IPS-NIHi7 (cell line): ENCODE results near the gene RPL23.

Experiments used
- DNase-seq: peaks from one replicate; pipeline ENCODE4 v3.0.0; 2012; ENCODE audit warnings: mixed read lengths; ENCODE audit errors: extremely low spot score

Gene RPL23

DNA sequence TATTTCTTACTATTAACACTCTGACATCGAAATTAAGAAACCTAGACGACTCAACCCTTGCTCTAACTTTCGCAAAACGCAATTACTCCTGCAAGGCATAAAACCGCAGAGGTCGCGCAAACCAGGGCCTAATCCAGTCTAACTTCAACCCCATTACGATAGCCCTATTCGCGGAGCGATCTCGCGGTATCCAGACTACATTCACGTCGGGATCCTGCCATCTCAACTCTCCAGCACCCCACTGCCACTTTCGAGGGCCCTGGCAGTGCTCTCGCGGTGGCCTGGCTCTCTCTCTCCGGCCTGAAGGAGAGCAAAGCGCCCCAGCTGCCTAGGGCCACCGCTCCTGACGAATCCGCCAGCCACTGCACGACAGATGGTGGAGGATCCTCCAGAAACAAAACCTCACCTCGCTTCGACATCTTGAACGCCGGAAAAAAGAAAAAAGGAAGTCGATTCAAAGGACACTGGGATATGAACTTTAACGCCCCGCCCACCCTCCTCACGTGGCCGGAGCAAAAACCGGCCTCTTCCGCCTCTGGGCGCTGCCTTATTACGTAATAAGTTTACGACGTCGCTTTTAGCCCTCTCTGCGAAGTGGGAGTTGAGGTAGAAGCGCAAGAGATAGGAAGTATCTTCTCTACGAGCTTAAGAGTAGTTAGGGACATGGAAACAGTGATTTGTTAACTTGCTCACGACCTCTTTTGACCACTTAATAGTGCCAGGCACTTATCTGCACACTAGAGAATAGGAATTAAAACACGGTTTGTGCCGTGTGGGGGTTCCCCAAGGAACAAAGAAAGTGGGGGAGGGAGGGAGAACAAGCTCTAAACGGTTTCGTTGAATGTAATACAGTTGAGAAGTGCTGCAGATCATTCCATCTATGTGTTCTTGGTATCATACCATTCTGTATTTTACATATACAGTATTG lies at the start of gene RPL23:
TSS of gene RPL23 (minus strand) at position 430 of the 928 bp plus-strand sequence. CDS start at position 419, 11 bp downstream.
- DNase-seq: peak; percentile 88

DNA sequence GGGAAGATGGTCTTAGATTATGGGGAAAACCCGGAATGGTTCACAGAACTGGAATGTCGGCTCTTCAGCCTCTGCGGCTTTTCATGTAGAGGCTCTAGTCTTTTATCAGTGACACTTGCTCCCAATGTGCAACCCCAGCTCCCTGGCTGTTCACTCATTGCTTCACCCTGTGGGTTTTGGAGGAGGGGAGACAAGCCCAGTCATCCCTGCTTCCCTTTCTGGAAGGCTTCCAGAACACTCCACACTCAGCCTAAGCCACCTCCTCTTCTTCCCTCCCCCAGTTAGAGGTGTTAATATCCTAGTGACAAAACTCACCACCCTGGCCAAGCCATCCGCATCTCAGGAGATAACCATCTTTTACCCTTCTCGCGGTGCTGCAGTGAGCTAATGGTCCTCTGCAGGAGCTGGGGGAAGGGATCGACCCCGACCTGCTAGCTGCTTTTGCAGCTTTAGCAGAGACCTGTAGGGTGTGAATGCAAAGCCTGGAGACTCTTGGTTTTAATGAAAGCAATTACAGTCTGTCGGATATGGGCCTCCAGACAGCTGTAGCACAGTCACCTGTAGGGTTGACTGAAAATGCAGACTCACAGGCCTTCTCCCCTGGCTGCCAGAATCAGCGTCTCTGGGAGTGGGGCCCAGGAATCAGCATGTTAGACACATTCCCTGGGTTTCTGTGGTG lies 47.6 kb upstream of the RPL23 start:
- no peak for DNase-seq

DNA sequence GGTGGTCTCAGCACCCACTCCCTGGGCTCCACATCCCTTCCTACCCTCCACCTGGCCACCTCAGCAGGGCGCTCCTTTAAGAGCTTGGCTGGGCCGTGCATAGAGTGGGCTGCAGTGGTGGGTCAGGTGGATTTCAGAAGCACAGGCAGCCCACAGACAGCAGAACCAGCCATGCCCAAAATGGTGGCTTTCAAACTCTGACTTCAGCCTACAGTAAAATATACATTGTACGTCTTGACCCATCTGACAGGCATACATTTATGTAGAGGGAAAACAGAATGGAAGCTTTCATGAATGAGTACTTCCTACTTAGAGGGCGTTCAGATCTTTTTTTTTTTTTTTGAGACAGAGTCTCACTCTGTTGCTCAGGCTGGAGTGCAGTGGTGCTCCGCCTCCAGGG lies 45.9 kb upstream of the RPL23 start:
- no peak for DNase-seq

DNA sequence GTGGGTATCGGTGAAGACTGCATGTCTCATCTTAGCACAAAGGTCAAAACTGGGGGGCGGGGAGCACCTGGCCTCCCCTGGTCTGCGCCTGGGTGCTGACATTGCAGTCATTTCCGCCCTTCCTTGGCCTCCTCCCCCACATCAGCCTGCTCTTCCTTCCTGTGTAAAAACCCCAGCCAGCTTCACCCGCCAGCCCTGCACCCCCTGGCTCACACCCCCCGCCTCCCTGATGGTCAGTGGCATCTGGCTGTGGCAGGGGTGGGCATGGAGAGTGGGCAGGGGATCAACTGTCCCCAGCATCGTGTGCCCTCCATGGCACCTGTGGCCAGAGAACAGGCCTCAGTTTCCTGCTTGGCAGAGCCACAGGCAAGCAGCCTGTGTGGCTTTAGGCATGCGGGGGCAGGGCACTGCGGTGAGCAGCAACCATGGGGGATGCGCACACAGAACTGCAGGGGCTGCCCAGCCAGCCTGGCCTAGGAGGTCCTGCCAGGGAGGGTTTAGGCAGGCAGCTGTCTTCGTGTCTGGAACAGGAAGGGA lies 45.4 kb upstream of the RPL23 start:
- no peak for DNase-seq

DNA sequence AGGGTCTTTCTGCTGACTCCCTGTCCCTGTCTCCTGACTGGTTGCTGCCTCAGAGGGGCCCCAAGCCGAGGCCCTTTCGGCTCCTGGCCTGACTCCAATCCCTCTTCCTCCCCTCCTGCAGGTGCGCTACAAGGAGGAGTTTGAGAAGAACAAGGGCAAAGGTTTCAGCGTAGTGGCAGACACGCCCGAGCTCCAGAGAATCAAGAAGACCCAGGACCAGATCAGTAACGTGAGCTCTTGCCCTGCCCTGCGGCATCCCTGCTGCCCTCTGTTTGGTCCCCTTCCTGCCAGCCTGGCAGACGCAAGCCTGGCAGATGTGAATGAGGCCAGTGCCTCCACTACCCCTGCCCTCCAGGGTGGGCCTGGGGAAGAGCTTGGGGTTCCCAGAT lies 44.8 kb upstream of the RPL23 start:
- no peak for DNase-seq

DNA sequence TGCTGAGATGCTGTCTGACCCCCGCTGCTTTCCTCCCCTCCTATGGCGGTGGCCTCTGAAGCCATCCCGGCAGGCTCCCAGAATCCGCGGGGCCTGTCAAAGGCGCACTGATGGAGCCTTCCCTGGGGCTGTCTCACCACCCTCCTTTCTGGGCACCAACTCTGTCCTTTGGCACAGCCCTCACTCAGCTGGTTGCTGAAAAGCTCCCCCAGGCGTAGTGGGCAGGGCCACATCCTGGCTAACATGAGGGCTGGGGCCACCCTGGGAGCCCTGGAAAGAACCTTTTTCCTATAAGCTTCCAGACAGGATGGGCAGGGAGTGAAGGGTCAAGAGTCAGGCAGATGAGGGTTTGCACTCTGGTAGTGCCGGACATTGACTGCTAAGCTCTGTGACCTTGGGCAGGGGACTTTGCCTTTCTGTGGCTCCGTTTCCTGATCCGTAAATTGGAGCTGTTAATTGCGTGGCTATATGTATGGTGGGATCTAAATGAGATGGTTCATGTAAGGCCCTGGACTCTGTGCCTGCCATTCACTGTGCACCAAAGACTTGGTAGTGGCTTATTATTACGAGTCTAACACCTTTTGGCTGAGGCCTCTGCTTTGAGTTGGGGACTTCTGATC lies 44.3 kb upstream of the RPL23 start:
- DNase-seq: no peak

DNA sequence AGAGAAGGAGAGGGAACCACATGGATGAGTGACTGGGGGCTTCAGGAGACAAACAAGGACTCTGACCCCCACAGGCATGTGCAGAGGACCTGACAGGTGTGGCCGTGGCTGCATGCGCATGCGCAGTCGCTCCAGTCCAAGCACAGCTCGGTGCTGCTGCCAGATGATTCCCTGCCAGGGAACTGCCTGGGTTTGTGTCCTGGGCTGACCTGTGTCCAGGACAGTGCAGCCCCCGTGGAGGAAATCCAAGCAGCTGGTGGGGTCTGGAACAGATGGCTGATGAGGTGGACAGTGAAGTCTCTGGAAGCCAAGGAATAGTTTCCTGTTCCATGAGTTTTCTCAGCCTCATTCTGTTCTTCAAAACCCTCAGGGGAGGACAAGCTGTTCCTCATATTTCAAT lies 43.7 kb upstream of the RPL23 start:
- DNase-seq: no peak

DNA sequence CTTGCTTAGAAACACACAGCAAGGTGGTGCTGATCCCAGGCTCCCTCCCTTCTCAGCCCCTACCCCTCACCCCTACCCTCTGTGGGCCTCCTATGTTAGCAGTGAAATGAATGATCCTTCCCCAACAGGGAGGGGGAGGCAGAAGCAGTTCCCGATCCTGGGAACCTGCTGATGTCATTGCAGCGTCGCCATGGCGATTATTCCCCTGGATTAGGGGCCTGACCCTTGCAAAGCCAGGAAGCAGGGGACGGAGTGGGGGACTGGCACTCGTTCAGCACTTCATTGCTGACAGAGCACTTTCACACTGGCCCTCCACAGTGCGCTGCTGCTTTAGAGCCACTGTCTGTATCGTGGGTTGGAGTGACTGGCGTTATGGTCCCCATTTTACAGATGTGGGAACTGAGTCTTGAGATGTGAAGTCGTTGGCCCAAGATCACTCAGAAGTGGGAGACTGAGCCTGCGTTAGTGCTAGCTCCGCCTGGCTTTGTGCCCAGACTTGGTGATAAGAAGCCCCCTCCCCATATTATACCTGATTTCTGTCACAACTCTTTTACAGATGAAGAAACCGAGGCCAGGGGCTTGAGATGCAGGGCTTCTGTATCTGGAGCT lies 42.9 kb upstream of the RPL23 start:
- DNase-seq: no peak

DNA sequence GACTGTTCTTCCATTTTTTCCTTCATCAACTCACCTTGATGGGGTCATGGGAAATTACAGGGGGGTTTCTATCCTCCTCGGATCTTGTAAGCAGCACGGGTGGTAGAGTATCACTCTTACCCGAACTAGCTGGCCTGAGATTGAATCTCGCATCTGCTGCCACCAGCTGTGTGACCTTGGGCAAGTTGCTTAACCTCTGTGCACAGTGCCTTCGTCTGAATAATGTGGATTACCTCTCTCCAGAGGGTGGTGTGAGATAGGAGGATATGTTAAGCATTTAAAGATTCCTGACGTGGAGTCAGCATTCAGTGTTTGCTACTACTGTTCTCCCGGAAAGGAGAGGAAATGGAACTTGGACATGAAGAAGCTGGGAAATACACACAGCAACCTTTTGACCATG lies 40.8 kb upstream of the RPL23 start:
- DNase-seq: no peak

DNA sequence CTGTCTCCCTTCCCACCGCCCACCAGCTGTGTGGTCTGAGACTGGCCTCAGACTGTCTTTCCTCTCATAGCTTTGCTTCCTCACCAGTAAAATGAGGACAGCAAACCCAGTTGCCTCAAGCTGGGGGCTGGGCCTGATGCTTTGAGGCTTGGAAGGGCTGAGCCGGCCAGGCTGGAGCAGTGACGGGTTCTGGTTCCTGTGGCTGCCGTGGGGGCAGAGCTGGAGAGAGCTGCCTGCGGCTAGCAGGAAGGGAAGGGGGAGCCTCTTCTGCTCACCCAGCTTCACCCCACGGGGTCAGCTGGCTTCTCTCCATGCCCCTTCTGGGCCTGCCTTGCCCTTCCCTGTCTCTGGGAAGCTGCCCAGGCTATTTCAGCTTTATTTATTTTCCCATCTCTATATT lies 40.1 kb upstream of the RPL23 start:
- no peak for DNase-seq

DNA sequence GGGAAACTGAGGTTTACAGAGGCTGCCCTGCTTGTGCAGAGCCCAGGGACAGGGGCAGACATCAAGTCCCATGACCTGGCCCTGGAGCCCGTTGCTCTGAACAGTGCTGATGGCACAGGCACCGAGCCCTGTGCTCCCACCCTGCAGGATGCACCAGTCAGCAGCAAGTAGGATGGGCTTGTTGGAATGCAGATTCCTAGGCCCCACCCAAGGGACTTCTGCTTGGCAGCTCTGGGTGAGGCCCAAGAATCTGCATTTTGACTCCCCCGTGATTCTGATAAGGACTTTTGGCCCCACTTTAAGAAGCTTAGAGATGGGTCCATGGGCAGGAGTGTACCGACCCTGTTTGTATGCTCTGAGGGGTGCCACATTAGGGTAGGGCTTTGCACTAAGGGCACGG lies 39.6 kb upstream of the RPL23 start:
- no peak for DNase-seq

DNA sequence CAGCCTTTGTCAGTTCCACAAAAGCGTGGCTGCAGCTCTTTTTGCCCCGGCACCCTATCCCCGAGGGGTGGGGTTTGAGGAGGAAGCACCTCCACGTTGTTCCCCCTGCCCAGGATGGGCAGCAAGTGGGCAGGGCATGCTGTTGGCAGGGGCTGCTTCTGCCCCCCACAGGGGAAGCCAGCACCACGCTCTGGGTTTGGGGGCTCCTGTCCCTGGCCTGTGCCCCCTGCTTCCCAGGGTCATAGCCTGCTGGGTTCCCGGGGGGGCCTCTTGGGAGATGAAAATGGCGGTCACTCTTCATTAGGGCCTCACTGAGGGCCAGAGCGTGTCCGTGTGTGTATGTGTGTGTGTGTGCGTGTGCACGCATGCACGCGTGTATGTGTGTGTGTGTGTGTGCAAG lies 39.1 kb upstream of the RPL23 start:
- no peak for DNase-seq

DNA sequence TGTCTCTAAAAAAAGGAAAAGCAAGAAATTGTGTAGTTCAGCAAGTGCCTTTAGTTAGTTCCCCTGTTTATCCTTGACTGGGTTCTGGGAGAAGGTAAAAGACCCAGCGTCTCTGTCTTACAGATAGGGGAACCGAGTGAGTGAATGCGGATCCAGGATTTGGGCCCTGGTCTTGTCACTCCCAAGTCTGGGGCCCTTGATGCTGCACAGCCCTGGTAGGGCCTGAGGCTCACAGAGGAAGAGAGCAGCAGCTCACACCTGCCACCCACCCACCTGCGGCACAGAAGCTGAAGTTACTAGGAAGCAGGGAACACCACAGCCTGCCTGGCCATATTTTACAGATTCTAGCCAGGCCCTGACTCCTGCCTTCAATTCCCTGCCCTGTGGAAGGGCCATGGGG lies 38.6 kb upstream of the RPL23 start:
- DNase-seq: no peak

DNA sequence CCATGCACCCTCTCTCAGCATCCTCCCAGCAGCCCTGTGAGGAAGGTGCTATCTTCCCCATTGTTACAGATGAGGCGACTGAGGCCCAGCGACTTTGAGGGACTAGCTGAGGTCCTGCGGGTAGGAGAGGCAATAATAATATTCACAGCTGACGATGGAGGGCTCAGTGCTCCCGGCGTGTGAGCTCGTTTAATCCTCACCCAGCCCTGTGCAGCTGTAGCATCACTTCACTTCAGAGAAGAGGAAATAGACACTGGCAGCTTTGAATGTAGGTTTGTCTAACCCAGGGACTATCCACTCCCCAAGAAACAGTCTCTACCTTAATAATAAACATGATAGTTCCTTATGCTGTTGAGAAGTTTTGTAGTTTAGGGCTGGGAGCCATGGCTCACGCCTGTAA lies 37.9 kb upstream of the RPL23 start:
- no peak for DNase-seq

DNA sequence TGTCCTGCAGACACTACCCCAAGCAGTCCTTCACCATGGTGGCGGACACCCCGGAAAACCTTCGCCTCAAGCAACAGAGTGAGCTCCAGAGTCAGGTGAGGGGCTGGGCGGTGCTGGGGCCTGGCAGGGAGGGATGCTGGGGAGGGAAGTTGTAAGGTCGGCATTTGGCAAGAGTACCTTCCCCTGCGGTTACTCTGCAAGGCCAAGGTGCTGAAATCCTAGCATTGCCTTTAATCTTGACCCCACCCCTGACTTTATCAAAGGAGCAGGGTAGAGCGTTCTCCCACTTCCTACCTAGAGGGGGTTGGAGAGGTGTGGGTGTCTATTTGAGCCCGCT lies 36.9 kb upstream of the RPL23 start:
- DNase-seq: no peak

DNA sequence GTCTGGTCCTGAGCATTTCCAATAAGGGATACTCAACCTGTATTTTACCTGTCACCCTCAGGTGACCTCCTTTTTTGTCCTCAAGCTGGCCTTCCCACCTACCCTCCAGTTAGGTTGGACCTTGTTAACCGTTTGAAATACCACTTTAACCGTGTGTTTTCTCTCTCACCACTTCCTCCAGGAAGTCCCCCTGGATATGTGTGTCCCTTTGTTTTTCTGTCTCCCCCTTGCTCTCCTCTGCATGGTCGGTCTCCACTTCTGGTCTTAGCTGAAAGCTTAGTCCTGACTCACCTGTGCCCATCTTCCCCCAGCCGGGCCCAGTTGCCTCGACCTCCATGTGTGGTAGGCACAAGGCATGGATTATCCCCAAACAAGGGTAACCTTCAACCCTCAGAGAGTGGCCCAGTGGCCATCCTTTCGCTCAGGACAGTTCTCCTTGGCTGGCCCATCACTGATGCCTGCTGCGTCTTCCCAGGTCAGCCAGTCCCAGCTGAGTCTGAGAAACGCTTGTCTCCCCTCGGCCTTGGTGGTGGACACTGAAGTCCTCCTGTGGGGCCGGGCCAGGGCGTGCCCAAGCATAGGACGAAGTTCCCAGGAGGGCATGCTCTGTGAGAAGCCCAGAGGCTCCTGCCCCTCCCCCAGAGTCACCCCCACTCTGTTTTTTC lies 36.4 kb upstream of the RPL23 start:
- DNase-seq: no peak

DNA sequence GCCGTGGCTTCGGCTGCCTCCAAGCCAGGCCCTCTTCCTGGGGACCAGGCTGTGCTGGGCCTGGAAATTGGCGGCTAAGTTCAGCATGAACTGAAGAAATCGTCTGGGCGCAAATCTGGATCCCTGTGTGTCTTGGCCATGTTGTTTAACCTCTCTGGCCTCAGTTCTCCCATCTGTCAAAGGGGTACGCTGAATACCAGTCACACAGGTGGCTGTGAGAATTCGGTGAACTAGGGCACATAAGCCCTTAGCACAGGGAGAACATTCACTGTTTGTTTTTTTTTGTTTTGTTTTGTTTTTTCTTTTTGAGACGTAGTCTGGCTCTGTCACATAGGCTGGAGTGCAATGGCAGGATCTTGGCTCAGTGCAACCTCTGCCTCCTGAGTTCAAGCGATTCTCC lies 35.3 kb upstream of the RPL23 start:
- DNase-seq: no peak

DNA sequence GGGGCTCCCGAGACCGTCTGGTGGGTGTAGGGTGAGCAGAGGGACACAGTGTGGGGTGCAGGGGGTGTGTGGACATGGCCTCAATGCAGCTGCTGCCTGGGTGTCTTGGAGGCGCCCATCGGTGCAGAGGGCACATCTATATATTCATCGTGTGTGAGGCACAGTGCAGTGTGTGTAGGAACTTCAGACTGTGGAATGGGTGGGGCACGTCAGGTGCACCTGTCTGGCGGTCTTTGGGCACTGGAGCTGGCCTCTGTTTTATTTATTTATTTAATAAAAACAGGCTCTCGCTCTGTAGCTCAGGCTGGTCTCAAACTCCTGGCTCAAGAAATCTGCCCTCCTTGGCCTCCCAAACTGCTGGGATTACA lies 33.1 kb upstream of the RPL23 start:
- DNase-seq: no peak

DNA sequence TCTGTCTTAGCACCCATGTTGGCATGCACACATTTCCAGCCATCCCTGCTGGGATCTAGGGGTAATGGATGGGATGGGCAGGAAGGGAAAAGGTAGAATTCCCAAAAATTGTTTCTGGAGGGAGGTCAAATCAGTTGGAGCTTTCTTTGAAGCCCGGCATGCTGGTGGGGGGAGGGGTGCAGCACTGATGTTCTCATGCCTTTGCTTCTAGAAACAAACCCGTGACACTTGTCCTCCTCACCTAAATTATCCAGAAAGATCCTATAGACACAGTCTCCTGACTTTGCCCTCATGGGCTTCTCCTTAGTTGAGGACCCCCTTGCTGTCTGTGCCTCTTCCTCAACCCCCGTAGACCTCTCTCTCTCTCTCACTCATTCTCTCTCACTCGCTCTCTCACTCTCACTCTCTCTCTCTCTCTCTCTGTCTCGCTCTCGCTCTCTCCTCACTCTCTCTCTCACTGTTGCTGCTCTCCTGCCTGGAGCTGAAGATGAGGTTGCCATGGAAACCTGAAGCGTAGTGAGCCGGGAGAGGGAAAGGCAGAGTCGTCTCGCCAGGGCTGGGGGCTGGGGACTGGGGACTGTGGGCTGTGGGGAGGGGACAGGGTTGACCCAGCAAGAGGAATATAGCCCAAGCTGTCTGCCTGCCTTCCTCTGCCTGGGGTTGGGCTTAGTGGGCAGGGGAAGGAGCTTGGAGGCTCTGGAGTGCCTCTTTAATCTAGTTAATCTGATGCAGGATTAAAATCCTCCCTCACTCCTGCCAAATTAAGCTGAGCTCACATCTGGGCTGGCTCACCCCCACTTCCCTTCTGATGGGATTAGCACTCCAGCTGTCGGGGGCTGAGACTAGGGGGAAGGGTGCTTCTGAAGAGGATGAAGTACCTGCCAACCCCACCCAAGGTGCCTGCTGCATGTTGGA lies 32.5 kb upstream of the RPL23 start:
- no peak for DNase-seq

DNA sequence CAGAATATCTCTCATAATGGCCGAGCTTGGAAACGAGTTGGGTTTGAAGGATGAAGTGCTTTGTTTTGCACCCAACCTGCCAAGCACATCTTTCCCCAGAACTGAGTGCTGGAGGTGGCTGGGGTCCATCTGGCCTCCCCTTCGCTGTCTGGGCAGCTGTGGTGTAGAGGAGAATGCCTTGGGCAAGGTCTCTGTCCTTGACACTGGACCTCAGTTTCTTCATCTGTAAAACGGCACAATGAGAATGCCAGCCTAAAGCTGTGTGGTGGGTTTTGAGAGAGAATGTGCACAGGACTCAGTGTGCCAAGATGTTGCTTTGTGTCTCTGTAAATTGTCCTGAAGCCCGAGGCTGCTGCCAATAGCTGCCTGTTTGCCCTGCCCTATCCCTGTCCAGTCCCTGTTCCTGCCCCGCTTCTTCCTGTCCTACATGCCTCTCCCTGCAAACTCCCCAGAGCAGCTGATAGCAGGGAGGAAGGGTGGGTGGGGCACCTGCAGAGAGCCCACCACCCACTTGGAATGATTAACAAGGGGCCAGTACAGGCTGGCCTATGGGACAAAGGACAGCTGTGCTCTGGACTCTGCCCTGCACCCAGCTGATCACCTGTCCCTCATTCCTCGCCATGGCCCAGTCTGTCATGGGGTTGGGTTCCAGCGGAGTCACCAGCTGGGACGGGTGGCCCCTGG lies 31.7 kb upstream of the RPL23 start:
- no peak for DNase-seq
